Stimulated activated naive CD8-positive, alpha-beta T cell treated with anti-CD3 and anti-CD28 coated beads, Interleukin-15, Interleukin-2, amounts not matched to agents 100 ng/mL and 50 ng/mL, for 24 hours (primary cell): ENCODE results near the gene TAS2R5.

ENCODE experiments used
- H3K27ac Mint-ChIP-seq: one replicate; pipeline ENCODE4 v1.8.0; 2021; ENCODE audit warnings: mild to moderate bottlenecking, mixed read lengths
- H3K27me3 Mint-ChIP-seq: one replicate; pipeline ENCODE4 v1.8.0; 2021; ENCODE audit warnings: mixed read lengths
- H3K36me3 Mint-ChIP-seq: one replicate; pipeline ENCODE4 v1.8.0; 2021; ENCODE audit warnings: low read depth, mixed read lengths
- H3K4me1 Mint-ChIP-seq: one replicate; pipeline ENCODE4 v1.8.0; 2021; ENCODE audit warnings: low read depth, mixed read lengths
- H3K4me3 Mint-ChIP-seq: one replicate; pipeline ENCODE4 v1.8.0; 2021; ENCODE audit warnings: mild to moderate bottlenecking, mixed read lengths
- H3K9me3 Mint-ChIP-seq: one replicate; pipeline ENCODE4 v1.8.0; 2021; ENCODE audit warnings: mixed read lengths

TAS2R5 gene

DNA sequence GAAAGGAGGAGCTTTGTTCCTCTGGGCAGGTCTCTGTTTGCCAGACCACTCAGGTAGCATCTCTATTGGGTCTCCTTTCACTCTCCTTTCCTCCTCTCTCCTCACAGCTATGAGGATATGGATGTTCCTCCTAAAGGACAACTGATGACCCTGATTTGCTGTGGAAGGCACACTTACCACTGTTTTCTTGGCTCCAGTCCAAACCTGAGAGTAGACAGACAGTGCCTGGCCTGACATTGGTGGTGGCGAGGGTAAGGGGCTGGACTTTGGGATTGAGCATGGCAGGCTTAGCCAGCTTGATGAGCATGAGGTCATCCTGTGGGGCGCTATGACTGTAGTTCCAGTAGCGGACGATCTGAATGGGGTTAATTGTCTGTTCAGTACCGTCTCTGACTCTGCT, 47.7 kb downstream of the TAS2R5 start:
- Mint-ChIP-seq H3K27me3 (no peaks in the 10 kb centered on the region), H3K27ac (no peak overlapping the region), H3K36me3 (no peaks in the 10 kb centered on the region), H3K4me1 (no peaks in the 10 kb centered on the region), H3K4me3 (no peak overlapping the region), H3K9me3 (no peaks in the 10 kb centered on the region)

DNA sequence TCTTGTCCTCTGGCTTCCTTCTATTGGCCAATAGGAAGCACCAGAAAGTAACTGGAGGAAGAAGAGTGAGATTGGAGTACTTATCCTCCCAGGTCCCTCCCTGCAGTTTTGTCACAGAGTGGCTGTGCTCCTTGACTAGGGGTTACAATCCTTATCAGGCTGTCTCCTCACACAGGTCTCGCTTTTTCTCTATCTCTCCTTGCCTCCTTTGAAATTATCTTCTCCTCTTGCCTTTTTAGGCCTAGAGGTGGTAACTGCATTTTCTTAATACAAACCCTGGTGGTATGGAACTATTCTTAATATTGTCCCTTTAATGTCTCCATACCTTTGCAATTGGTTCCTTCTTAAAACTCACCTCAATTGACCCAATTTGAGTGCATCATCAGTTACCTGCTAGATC, 48.6 kb downstream of the TAS2R5 start:
- Mint-ChIP-seq H3K36me3 (no peaks in the 10 kb centered on the region), H3K27me3 (no peaks in the 10 kb centered on the region), H3K4me3 (no peak overlapping the region), H3K4me1 (no peaks in the 10 kb centered on the region), H3K9me3 (no peaks in the 10 kb centered on the region), H3K27ac (no peak overlapping the region)

DNA sequence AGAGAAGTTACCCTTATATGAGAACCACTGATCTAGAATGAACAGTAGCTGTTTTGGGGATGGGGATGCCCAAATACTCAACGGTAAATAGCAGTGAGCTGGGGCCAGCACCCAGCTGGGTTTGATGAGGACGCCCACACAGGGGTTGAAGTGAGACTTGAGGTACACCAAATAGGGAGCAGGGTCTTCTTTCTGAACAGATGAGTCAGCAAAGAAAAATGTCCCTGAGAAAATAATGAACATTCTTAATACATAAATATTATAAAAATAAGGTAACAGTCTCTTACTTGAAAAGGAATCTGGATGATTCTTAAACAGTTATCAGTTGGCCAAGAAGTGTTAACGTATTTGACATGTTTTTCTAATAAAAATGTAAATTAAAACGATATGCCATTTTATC, 49.2 kb downstream of the TAS2R5 start:
- H3K4me1 Mint-ChIP-seq: no peaks in the 10 kb centered on the region

DNA sequence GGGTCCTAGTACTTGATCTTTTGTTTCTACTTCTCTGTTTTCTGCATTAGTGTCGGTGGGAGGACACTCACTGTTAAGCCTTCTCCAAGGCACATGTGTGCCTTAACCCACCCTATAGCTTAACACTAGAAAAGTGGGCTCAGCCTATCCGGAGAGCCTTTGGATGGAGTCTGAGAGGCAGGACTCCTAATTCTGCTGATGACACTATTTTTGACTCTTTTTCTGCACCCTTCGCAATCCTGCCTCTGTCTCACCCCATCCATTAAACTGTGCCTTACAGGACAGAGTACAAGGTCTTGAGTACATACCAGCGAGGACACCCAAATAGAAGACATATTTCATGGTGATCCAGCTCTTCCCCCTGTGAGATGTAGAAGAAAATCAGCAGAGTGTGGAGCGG, 50.7 kb downstream of the TAS2R5 start:
- H3K4me1 Mint-ChIP-seq: no peaks in the 10 kb centered on the region
- no peaks in the 10 kb centered on the region for H3K36me3 Mint-ChIP-seq
- no peaks in the 10 kb centered on the region for H3K9me3 Mint-ChIP-seq
- no peaks in the 10 kb centered on the region for H3K27me3 Mint-ChIP-seq
- no peak overlapping the region for H3K27ac Mint-ChIP-seq
- H3K4me3 Mint-ChIP-seq: no peak overlapping the region

More for the DNA sequence above, 49.2 kb downstream of the TAS2R5 start:
- H3K4me3 Mint-ChIP-seq: no peak overlapping the region
- H3K27me3 Mint-ChIP-seq: no peaks in the 10 kb centered on the region
- H3K27ac Mint-ChIP-seq: no peak overlapping the region
- no peaks in the 10 kb centered on the region for H3K9me3 Mint-ChIP-seq
- no peaks in the 10 kb centered on the region for H3K36me3 Mint-ChIP-seq
